Epithelial cell of esophagus (primary cell): ENCODE measurements around the gene LAPTM5.

Experiments
- DNase-seq: peaks from one replicate; pipeline ENCODE4 v3.0.0; 2010; ENCODE audit warnings: low read depth
- H3K4me3 ChIP-seq: 2 replicates; pipeline ENCODE4 v1.5.1; 2011; ENCODE audit warnings: mild to moderate bottlenecking, low read length, control low read depth
- TF ChIP-seq, protein P1 (sequence below): IDR thresholded peaks from 2 replicates; pipeline ENCODE4 v1.5.1; 2011; ENCODE audit warnings: low read depth, mild to moderate bottlenecking, low read length, control low read depth, inconsistent platforms; ENCODE audit not compliant: insufficient read depth; ENCODE audit errors: missing control alignments

Gene LAPTM5

DNA sequence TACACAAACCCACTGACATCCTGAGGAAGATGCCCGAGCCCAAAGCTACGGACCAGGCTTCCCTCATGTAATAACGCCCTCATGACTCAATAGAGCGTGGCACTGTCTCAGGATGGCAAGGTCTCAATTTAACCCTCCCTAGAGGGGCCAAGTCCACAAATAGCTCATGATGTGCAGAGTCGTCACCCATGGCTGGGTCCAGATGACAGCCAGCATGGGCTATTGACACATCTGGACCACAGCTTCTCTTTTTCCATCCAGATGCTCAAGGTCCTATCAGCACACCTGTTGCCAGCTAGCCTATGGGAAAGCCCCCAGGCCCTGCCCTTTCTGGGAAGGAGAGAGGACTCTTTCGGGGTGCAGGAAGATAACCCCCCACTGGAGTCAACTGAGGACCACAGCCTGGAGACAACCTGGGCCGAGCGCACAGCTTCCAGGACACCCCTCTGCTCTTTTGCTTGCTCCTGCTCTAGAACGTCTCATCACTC lies 2.8 kb downstream of the LAPTM5 start:
- TF ChIP-seq, protein P1, sequence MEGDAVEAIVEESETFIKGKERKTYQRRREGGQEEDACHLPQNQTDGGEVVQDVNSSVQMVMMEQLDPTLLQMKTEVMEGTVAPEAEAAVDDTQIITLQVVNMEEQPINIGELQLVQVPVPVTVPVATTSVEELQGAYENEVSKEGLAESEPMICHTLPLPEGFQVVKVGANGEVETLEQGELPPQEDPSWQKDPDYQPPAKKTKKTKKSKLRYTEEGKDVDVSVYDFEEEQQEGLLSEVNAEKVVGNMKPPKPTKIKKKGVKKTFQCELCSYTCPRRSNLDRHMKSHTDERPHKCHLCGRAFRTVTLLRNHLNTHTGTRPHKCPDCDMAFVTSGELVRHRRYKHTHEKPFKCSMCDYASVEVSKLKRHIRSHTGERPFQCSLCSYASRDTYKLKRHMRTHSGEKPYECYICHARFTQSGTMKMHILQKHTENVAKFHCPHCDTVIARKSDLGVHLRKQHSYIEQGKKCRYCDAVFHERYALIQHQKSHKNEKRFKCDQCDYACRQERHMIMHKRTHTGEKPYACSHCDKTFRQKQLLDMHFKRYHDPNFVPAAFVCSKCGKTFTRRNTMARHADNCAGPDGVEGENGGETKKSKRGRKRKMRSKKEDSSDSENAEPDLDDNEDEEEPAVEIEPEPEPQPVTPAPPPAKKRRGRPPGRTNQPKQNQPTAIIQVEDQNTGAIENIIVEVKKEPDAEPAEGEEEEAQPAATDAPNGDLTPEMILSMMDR: no peak
- H3K4me3 ChIP-seq: no peak overlapping the region
- DNase-seq: no peak

DNA sequence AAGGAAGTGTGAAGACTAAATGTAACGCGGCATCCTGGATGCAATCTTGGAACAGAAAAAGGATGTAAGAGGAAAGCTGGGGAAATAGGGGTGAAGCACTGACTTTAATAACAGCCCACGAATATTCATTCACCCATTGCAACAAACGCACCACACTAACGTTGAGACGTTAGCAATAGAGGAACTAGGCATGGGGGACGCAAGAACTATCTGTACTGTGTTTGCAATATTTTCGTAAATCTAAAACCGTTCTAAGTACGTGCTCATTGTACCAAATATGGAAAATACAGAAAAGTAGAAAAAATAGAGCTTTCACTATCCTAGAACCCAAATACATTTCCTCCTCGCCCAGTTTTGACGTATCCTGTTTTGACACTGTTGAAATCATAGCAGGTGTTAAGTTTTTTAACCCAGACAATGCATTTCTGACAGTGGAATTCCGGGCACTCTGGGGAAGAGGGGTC lies 3.9 kb downstream of the LAPTM5 start:
- DNase-seq: no peak
- no peak overlapping the region for H3K4me3 ChIP-seq
- TF ChIP-seq, protein P1: no peak

- TF ChIP-seq, protein P1: no peak
- H3K4me3 ChIP-seq: no peak overlapping the region
- DNase-seq: no peak
Measured at GRCh38 chr1:30753118-30753517, 4.5 kb downstream of the LAPTM5 start.

GRCh38 chr1:30752651-30752908 lies 5.0 kb downstream of the LAPTM5 start:
- DNase-seq: no peak
- TF ChIP-seq, protein P1: no peak
- no peak overlapping the region for H3K4me3 ChIP-seq

DNA sequence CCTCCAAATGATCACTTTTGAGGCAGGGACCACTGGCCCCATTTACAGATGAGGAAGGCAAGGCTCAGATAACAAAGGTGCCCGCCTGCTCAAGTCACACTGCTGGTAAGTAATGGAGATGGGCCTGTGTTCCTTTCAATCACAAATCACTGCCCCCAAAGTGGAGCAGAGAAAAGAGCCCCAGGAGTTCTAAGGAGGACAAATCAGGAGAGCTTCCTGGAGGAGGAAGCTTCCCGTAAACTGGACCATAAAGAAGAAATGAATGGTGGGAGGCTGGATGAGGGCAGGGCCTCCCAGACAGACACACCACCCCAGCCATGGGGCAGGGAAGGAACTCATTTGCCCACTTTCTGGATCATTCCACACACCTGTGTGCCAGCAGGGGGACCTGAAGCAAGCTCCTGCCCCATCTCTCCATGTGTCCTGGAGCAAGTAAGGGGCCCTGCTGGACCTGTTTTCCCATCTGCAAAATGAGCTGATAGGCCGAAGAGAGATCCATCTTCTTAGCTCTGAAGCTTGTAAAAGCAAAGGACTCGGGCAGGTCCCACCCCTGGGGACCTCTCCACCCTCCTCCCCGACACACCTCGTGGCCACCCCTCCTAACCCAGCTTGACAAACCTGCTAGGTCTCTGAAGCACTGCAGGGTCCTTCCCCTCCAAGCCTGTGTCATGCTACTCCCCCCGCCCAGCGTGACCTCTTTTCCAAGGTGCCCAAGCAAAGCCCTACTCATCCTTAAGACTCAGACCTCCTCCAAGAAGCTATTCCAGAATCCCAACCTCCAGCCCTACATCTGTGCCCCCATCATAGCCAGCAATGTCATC lies 5.5 kb downstream of the LAPTM5 start:
- no peak overlapping the region for H3K4me3 ChIP-seq
- TF ChIP-seq, protein P1: no peak
- no peak for DNase-seq

DNA sequence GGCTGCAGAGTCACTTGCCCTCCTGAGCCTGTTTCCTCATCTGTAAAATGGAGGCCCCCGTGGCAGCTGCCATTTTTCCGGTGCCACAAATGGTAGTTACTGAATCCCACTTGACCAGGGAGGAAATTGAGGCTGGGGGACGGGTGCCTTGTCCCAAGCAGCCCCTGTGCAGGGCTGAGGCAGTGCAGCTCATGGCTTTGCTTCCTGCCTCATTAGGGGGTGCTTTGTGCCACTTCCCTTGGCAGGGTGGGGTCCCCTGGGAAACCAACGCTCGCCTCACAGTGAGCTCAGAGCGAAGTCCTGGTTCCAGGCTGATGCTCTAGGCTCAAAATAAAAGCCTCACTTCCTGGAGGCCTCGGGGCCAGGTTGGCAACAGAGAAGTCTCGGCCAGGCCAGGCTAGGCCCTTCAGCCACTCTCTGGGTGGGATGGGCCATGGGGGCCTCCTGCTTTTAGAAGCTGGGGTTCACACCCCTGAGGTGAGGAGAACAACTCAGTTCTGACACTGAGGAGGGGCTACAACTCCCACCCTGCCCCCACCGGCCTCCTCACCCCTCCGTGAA lies 6.8 kb downstream of the LAPTM5 start:
- no peak for DNase-seq
- H3K4me3 ChIP-seq: no peak overlapping the region
- TF ChIP-seq, protein P1: no peak
